HepG2 (cell line): Measurements from ENCODE around the gene ETV5. TPM values are rescaled to one million over a fixed set of nuclear protein-coding genes. Genes with fewer than 3 reads are reported as not detected.
A peak's percentile ranks its signal among the peaks of the same experiment; 100 is the strongest.

Source experiments
- ARNT2 ChIP-seq: sonication (generic); formaldehyde crosslinking; IDR thresholded peaks from 2 replicates; pipeline ENCODE4 v1.8.0; 2022; ENCODE audit warnings: mild to moderate bottlenecking, low read depth, missing genetic modification reagents, moderate library complexity
- CERS6 ChIP-seq: sonication (generic); formaldehyde crosslinking; IDR thresholded peaks from 2 replicates; pipeline ENCODE4 v1.5.0; 2020; ENCODE audit warnings: missing genetic modification reagents
- GABPA ChIP-seq, 2 experiments: IDR thresholded peaks; 2 replicates each; pipeline ENCODE4 v1.6.1; 2011 to 2016; ENCODE audit warnings: low read depth in 2 of 2, low read length in 1 of 2, missing biosample characterization in 1 of 2, missing genetic modification characterization in 1 of 2
- MTA1 ChIP-seq: sonication (generic); formaldehyde crosslinking; IDR thresholded peaks from 2 replicates; pipeline ENCODE4 v1.4.0; 2020; ENCODE audit warnings: missing genetic modification reagents, mild to moderate bottlenecking, borderline replicate concordance
- MTF1 ChIP-seq: sonication (generic); formaldehyde crosslinking; IDR thresholded peaks from 2 replicates; pipeline ENCODE4 v1.5.0; 2020; ENCODE audit warnings: missing genetic modification reagents
- NCOR1 ChIP-seq: fragments of 200-600 bp; sonication (generic); IDR thresholded peaks from 2 replicates; pipeline ENCODE4 v1.7.0; 2017; ENCODE audit warnings: antibody characterized with exemption, low read length, borderline replicate concordance
- RXRB ChIP-seq: IDR thresholded peaks from 2 replicates; pipeline ENCODE4 v1.6.1; 2016; ENCODE audit warnings: borderline replicate concordance, missing genetic modification reagents, missing compliant biosample characterization
- SCMH1 ChIP-seq: sonication (generic); formaldehyde crosslinking; IDR thresholded peaks from 2 replicates; pipeline ENCODE4 v1.9.0; 2021; ENCODE audit warnings: missing genetic modification reagents, mild to moderate bottlenecking, borderline replicate concordance
- THRA ChIP-seq: sonication (generic); formaldehyde crosslinking; IDR thresholded peaks from 2 replicates; pipeline ENCODE4 v1.4.0; 2020; ENCODE audit warnings: missing genetic modification reagents, borderline replicate concordance
- ZBTB43 ChIP-seq: sonication (generic); formaldehyde crosslinking; conservative IDR thresholded peaks from 2 replicates; pipeline ENCODE4 v1.4.0; 2020; ENCODE audit warnings: missing genetic modification reagents
- ZBTB44 ChIP-seq: sonication (generic); formaldehyde crosslinking; IDR thresholded peaks from 2 replicates; pipeline ENCODE4 v1.4.0; 2020; ENCODE audit warnings: missing genetic modification reagents
- ZNF670 ChIP-seq: sonication (generic); formaldehyde crosslinking; IDR thresholded peaks from 2 replicates; pipeline ENCODE4 v1.8.0; 2022; ENCODE audit warnings: mild to moderate bottlenecking, missing genetic modification reagents, borderline replicate concordance
- ZNF766 ChIP-seq: sonication (generic); formaldehyde crosslinking; IDR thresholded peaks from 2 replicates; pipeline ENCODE4 v1.5.0; 2020; ENCODE audit warnings: missing genetic modification reagents, borderline replicate concordance
- polyA plus RNA-seq, 8 experiments: library from polyadenylated mRNA; depleted of rRNA in 3 of 8; stranded (reverse) in 7 of 8; unstranded in 1 of 8; fragments of >200 nt; fragmentation: Illumina TruSeq in 4 of 8; extraction: Trizol in 4 of 8; gene quantifications; 2 replicates each; pipeline versions ENCODE4 v1.2.1 to v1.2.3, GENCODE V29; 2011 to 2016; ENCODE audit warnings: low read depth in 4 of 8, missing spikeins in 1 of 8, mixed read lengths in 1 of 8; ENCODE audit not compliant: insufficient read depth in 1 of 8
- total RNA-seq, 5 experiments: library from RNA; depleted of rRNA; stranded (reverse); fragments of >200 nt; fragmentation: Illumina TruSeq; extraction: Trizol; gene quantifications; 2 replicates each; pipeline ENCODE4 v1.2.3, GENCODE V29; 2016; ENCODE audit warnings: low read depth in 1 of 5
- TF ChIP-seq, protein P1 (sequence below): sonication (generic); formaldehyde crosslinking; IDR thresholded peaks from 2 replicates; pipeline ENCODE4 v1.5.1; 2020; ENCODE audit warnings: mild to moderate bottlenecking, missing genetic modification reagents, borderline replicate concordance

The ETV5 gene
- total and polyA plus RNA-seq, 2 of the 13 experiments (the other 11 are each of a cell fraction or from before 2014, with no cell fraction given): 52.9 to 57.2 TPM

GRCh38 chr3:186108941-186109865, at the start of gene ETV5 (continued):
- TF ChIP-seq CERS6 (CRISPR knock-in tag): no peak
- no peak for TF ChIP-seq MTA1 (CRISPR knock-in tag)
- TF ChIP-seq ZNF670 (CRISPR knock-in tag): peak; percentile 82; the same call in 1 of the 2 replicates
- TF ChIP-seq ARNT2: 0 out of 2 replicates have a peak, but pooled peaks have one; percentile 62
- peak; percentile 6; the same call in 1 of the 2 replicates for TF ChIP-seq RXRB (CRISPR knock-in tag)
- TF ChIP-seq, protein P1, sequence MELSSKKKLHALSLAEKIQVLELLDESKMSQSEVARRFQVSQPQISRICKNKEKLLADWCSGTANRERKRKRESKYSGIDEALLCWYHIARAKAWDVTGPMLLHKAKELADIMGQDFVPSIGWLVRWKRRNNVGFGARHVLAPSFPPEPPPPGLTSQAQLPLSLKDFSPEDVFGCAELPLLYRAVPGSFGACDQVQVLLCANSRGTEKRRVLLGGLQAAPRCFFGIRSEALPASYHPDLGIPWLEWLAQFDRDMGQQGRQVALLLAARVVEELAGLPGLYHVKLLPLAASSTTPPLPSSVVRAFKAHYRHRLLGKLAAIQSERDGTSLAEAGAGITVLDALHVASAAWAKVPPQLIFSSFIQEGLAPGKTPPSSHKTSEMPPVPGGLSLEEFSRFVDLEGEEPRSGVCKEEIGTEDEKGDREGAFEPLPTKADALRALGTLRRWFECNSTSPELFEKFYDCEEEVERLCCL (CRISPR knock-in tag): no peak
- no peak for TF ChIP-seq ZBTB44 (CRISPR knock-in tag)
- no peak for TF ChIP-seq ZNF766
- no peak for TF ChIP-seq THRA (CRISPR knock-in tag)
- TF ChIP-seq MTF1 (CRISPR knock-in tag): no peak
- TF ChIP-seq NCOR1: peak; percentile 26; the same call in 1 of the 2 replicates
- no peak for TF ChIP-seq GABPA (IDR thresholded peaks at IDR 0.05; ENCODE audit: low read depth, low read length)
- no peak for TF ChIP-seq GABPA (CRISPR knock-in tag; IDR thresholded peaks at IDR 0.05; ENCODE audit: low read depth)
- no peak; the same call in 1 of the 2 replicates for TF ChIP-seq ZBTB43
- TF ChIP-seq SCMH1 (CRISPR knock-in tag): no peak
